Natural killer cell (primary cell): ENCODE data around the gene TIMP2. TPM values are rescaled to one million over a fixed set of nuclear protein-coding genes. Genes with fewer than 3 reads are reported as not detected.

Experiments
- ATAC-seq, 3 donors: fragments of 150-1000 bp in 2 of 3; fragments of 200-7000 bp in 1 of 3; cut with Tn5 transposase; 1 replicate in 1 of 3; 2 replicates in 2 of 3; pipeline ENCODE4 v1.10.0; 2021; ENCODE audit warnings: mild to moderate bottlenecking in 2 of 3, moderate library complexity in 2 of 3
- DNase-seq, 2 donors: peaks; one replicate each; pipeline versions ENCODE4 v3.0.0 to v3.0.0-alpha.2; 2013 to 2021; ENCODE audit warnings: mixed read lengths in 1 of 2
- H3K27ac ChIP-seq: one replicate; pipeline ENCODE4 v1.5.1; 2013; ENCODE audit warnings: mild to moderate bottlenecking, low read length
- H3K27me3 ChIP-seq: one replicate; pipeline ENCODE4 v1.6.1; 2013; ENCODE audit warnings: low read length; ENCODE audit not compliant: control insufficient read depth, insufficient read depth
- H3K36me3 ChIP-seq: one replicate; pipeline ENCODE4 v1.6.1; 2013; ENCODE audit warnings: low read length; ENCODE audit not compliant: control insufficient read depth, insufficient read depth
- H3K4me1 ChIP-seq: one replicate; pipeline ENCODE4 v1.6.1; 2013; ENCODE audit warnings: low read length; ENCODE audit not compliant: control insufficient read depth, insufficient read depth
- H3K4me3 ChIP-seq: one replicate; pipeline ENCODE4 v1.5.1; 2013; ENCODE audit warnings: low read length
- H3K9me3 ChIP-seq: one replicate; pipeline ENCODE4 v1.6.1; 2013; ENCODE audit warnings: low read length; ENCODE audit not compliant: control insufficient read depth, insufficient read depth
- H3K27ac Mint-ChIP-seq, 2 donors: one replicate each; pipeline ENCODE4 v1.8.0; 2022; ENCODE audit warnings: mild to moderate bottlenecking in 2 of 2, mixed read lengths in 2 of 2, moderate library complexity in 1 of 2
- H3K27me3 Mint-ChIP-seq, 2 donors: one replicate each; pipeline ENCODE4 v1.8.0; 2022; ENCODE audit warnings: low read depth in 2 of 2, mixed read lengths in 2 of 2
- H3K36me3 Mint-ChIP-seq: one replicate; pipeline ENCODE4 v1.8.0; 2022; ENCODE audit warnings: mixed read lengths
- H3K4me1 Mint-ChIP-seq, 2 donors: one replicate each; pipeline ENCODE4 v1.8.0; 2022; ENCODE audit warnings: mixed read lengths in 2 of 2
- H3K4me3 Mint-ChIP-seq: one replicate; pipeline ENCODE4 v1.8.0; 2022; ENCODE audit warnings: mild to moderate bottlenecking, moderate library complexity, mixed read lengths
- H3K9me3 Mint-ChIP-seq, 2 donors: one replicate each; pipeline ENCODE4 v1.8.0; 2022; ENCODE audit warnings: mixed read lengths in 2 of 2
- CTCF ChIP-seq: fragments of 200-600 bp; IDR thresholded peaks from one replicate; pipeline ENCODE4 v1.8.0; 2022; ENCODE audit warnings: antibody characterized with exemption
- WGBS: methylation state at CpG from one replicate; pipeline ENCODE4 v1.1.7; 2013; ENCODE audit warnings: missing lambda C conversion rate; ENCODE audit not compliant: insufficient coverage; 5-methylcytosine and 5-hydroxymethylcytosine counted together
- intact Hi-C: fragments of 100-400 bp; cut with micrococcal nuclease; formaldehyde crosslinking; loops from one replicate; pipeline ENCODE4 v1.14.2; 2022
- total RNA-seq, 4 donors: library from RNA; stranded (reverse); fragments of 120-200 nt in 1 of 4; gene quantifications; one replicate each; pipeline versions ENCODE4 v1.2.3 to v1.2.4, GENCODE V29; 2013 to 2022

The TIMP2 gene
- total RNA-seq, 3 donors from 2014 or later (not counting 1 experiment from before 2014, with no cell fraction given) = 3.6 to 8.2 (median 7.1) TPM

GRCh38 chr17:78898947-78899346 lies 26.2 kb downstream of the TIMP2 start:
- intact Hi-C loops = no loop called here
- Histone ChIP-seq H3K27ac (no peak overlapping the region), H3K36me3 (no peaks in the 10 kb centered on the region), H3K9me3 (no peaks in the 10 kb centered on the region), H3K4me1 (no peaks in the 10 kb centered on the region), H3K27me3 (no peaks in the 10 kb centered on the region), H3K4me3 (no peak overlapping the region)
- WGBS = 89% methylated on average over 13 of the region's 13 CpGs
- TF ChIP-seq CTCF = no peak
- H3K27ac Mint-ChIP-seq = no peak overlapping the region
- no peak for DNase-seq
- no peaks in the 10 kb centered on the region for H3K27me3 Mint-ChIP-seq
- no peak overlapping the region for H3K4me3 Mint-ChIP-seq
- no peak for ATAC-seq
- H3K36me3 Mint-ChIP-seq = no peaks in the 10 kb centered on the region
- H3K9me3 Mint-ChIP-seq = no peaks in the 10 kb centered on the region
- no peaks in the 10 kb centered on the region for H3K4me1 Mint-ChIP-seq

GRCh38 chr17:78898075-78898836 lies 26.9 kb downstream of the TIMP2 start:
- Histone ChIP-seq H3K27ac (no peak overlapping the region), H3K9me3 (no peaks in the 10 kb centered on the region)
- intact Hi-C loops = no loop called here

GRCh38 chr17:78897664-78898047 lies 27.5 kb downstream of the TIMP2 start:
- intact Hi-C loops = no loop called here
- Mint-ChIP-seq H3K4me3 (no peak overlapping the region), H3K27me3 (no peaks in the 10 kb centered on the region), H3K36me3 (no peaks in the 10 kb centered on the region), H3K4me1 (peaks cover 0 to 4% of the 10 kb centered on the region in 2 donors), H3K9me3 (no peaks in the 10 kb centered on the region), H3K27ac (no peak overlapping the region)
- H3K4me3 ChIP-seq = no peak overlapping the region
- no peaks in the 10 kb centered on the region for H3K36me3 ChIP-seq
- H3K4me1 ChIP-seq = peaks cover 4% of the 10 kb centered on the region
- H3K27ac ChIP-seq = no peak overlapping the region
- WGBS = 89% methylated on average over 7 of the region's 7 CpGs
- no peaks in the 10 kb centered on the region for H3K27me3 ChIP-seq
- no peak for TF ChIP-seq CTCF
- DNase-seq (no peak), ATAC-seq (no peak)
- no peaks in the 10 kb centered on the region for H3K9me3 ChIP-seq

More at GRCh38 chr17:78898075-78898836, 26.9 kb downstream of the TIMP2 start:
- Mint-ChIP-seq H3K27me3 (no peaks in the 10 kb centered on the region), H3K27ac (no peak overlapping the region), H3K36me3 (no peaks in the 10 kb centered on the region), H3K4me1 (no peaks in the 10 kb centered on the region), H3K9me3 (no peaks in the 10 kb centered on the region), H3K4me3 (no peak overlapping the region)
- 87% methylated on average over 17 of the region's 17 CpGs for WGBS
- TF ChIP-seq CTCF = no peak
- H3K27me3 ChIP-seq = no peaks in the 10 kb centered on the region
- no peak overlapping the region for H3K4me3 ChIP-seq
- no peak for DNase-seq
- H3K36me3 ChIP-seq = no peaks in the 10 kb centered on the region
- no peak for ATAC-seq
- no peaks in the 10 kb centered on the region for H3K4me1 ChIP-seq
